ACC112 (cell line): ENCODE results near the gene CRY2.
"Not testable (repeated sequence)": the region's sequence is repeated elsewhere in the genome, so short reads cannot be mapped to it uniquely, and the experiment has no call there.

Experiments used
- H2AFZ ChIP-seq: fragments of 200-600 bp; sonication (generic); one replicate; pipeline ENCODE4 v1.6.0; 2017; ENCODE audit warnings: antibody characterized with exemption, low read length; ENCODE audit not compliant: unreplicated experiment
- H3K27ac ChIP-seq: fragments of 200-600 bp; sonication (generic); 2 replicates; pipeline ENCODE4 v1.5.1; 2014; ENCODE audit warnings: low read depth, mild to moderate bottlenecking, antibody characterized with exemption, low read length, moderate library complexity
- H3K27me3 ChIP-seq: fragments of 200-600 bp; sonication (generic); 2 replicates; pipeline ENCODE4 v1.6.1; 2014; ENCODE audit warnings: mild to moderate bottlenecking, antibody characterized with exemption, low read length, moderate library complexity, mixed read lengths; ENCODE audit not compliant: insufficient read depth
- H3K36me3 ChIP-seq: fragments of 200-600 bp; sonication (generic); 2 replicates; pipeline ENCODE4 v1.6.1; 2016; ENCODE audit warnings: mild to moderate bottlenecking, antibody characterized with exemption, low read length, moderate library complexity, mixed read lengths; ENCODE audit not compliant: insufficient read depth
- H3K4me1 ChIP-seq: fragments of 200-600 bp; sonication (generic); one replicate; pipeline ENCODE4 v1.6.1; 2016; ENCODE audit warnings: low read length, mixed read lengths; ENCODE audit not compliant: insufficient read depth, unreplicated experiment, control insufficient read depth
- H3K4me3 ChIP-seq: fragments of 200-600 bp; sonication (generic); 2 replicates; pipeline ENCODE4 v1.5.1; 2014; ENCODE audit warnings: mild to moderate bottlenecking, low read depth, low read length
- H3K79me2 ChIP-seq: fragments of 200-600 bp; sonication (generic); one replicate; pipeline ENCODE4 v1.6.0; 2016; ENCODE audit warnings: low read length; ENCODE audit not compliant: control insufficient read depth, unreplicated experiment, insufficient read depth

Gene CRY2

GRCh38 chr11:45806072-45806933, 41.0 kb upstream of the CRY2 start:
- no peak overlapping the region for H3K27ac ChIP-seq
- H3K27me3 ChIP-seq = no peaks in the 10 kb centered on the region
- H3K79me2 ChIP-seq = peaks cover 29% of the 10 kb centered on the region
- H3K36me3 ChIP-seq = peaks cover 6% of the 10 kb centered on the region; the same call in 1 of the 2 replicates
- no peak overlapping the region for H2AFZ ChIP-seq
- peak overlapping the region; percentile 90 for H3K4me3 ChIP-seq
- peaks cover 28% of the 10 kb centered on the region for H3K4me1 ChIP-seq

GRCh38 chr11:45806937-45807791, 40.1 kb upstream of the CRY2 start:
- H3K4me3 ChIP-seq = peak overlapping the region; percentile 90
- peaks cover 23% of the 10 kb centered on the region for H3K4me1 ChIP-seq
- no peak overlapping the region for H2AFZ ChIP-seq
- H3K36me3 ChIP-seq = peaks cover 9% of the 10 kb centered on the region; the same call in 1 of the 2 replicates
- H3K27ac ChIP-seq = no peak overlapping the region
- H3K79me2 ChIP-seq = peaks cover 29% of the 10 kb centered on the region
- no peaks in the 10 kb centered on the region for H3K27me3 ChIP-seq

- Histone ChIP-seq H3K4me3 (peak overlapping the region; percentile 90; the same call in 1 of the 2 replicates), H3K4me1 (peaks cover 22% of the 10 kb centered on the region), H3K27me3 (no peaks in the 10 kb centered on the region), H3K27ac (no peak overlapping the region), H3K36me3 (peaks cover 9% of the 10 kb centered on the region; the same call in 1 of the 2 replicates), H2AFZ (no peak overlapping the region), H3K79me2 (peaks cover 29% of the 10 kb centered on the region)
Measured at GRCh38 chr11:45807792-45808238, 39.5 kb upstream of the CRY2 start.

GRCh38 chr11:45808427-45808826, 38.8 kb upstream of the CRY2 start:
- not testable (repeated sequence) for H3K27ac ChIP-seq, H2AFZ ChIP-seq, H3K27me3 ChIP-seq, H3K4me3 ChIP-seq, H3K36me3 ChIP-seq
- H3K4me1 ChIP-seq = peaks cover 22% of the 10 kb centered on the region
- peaks cover 29% of the 10 kb centered on the region for H3K79me2 ChIP-seq

GRCh38 chr11:45809456-45810395, 37.5 kb upstream of the CRY2 start:
- H3K27me3 ChIP-seq = no peaks in the 10 kb centered on the region
- peaks cover 22% of the 10 kb centered on the region for H3K4me1 ChIP-seq
- peaks cover 9% of the 10 kb centered on the region; the same call in 1 of the 2 replicates for H3K36me3 ChIP-seq
- H3K79me2 ChIP-seq = peaks cover 29% of the 10 kb centered on the region
- no peak overlapping the region for H3K27ac ChIP-seq
- no peak overlapping the region for H2AFZ ChIP-seq
- no peak overlapping the region for H3K4me3 ChIP-seq

- Histone ChIP-seq H3K4me3 (no peak overlapping the region), H3K27me3 (no peaks in the 10 kb centered on the region), H3K79me2 (peaks cover 28% of the 10 kb centered on the region), H3K36me3 (peaks cover 9% of the 10 kb centered on the region; the same call in 1 of the 2 replicates), H3K27ac (no peak overlapping the region), H2AFZ (no peak overlapping the region), H3K4me1 (peaks cover 22% of the 10 kb centered on the region)
Measured at GRCh38 chr11:45810431-45811108, 36.7 kb upstream of the CRY2 start.

GRCh38 chr11:45811109-45811435, 36.2 kb upstream of the CRY2 start:
- Histone ChIP-seq H3K79me2 (peaks cover 23% of the 10 kb centered on the region), H3K4me3 (no peak overlapping the region), H3K27me3 (no peaks in the 10 kb centered on the region), H3K27ac (no peak overlapping the region), H3K4me1 (peaks cover 21% of the 10 kb centered on the region), H3K36me3 (peaks cover 9% of the 10 kb centered on the region; the same call in 1 of the 2 replicates), H2AFZ (no peak overlapping the region)

- H3K27ac ChIP-seq = no peak overlapping the region
- H2AFZ ChIP-seq = no peak overlapping the region
- H3K27me3 ChIP-seq = no peaks in the 10 kb centered on the region
- peaks cover 9% of the 10 kb centered on the region; the same call in 1 of the 2 replicates for H3K36me3 ChIP-seq
- no peak overlapping the region for H3K4me3 ChIP-seq
- H3K79me2 ChIP-seq = peaks cover 17% of the 10 kb centered on the region
- peaks cover 14% of the 10 kb centered on the region for H3K4me1 ChIP-seq
Measured at GRCh38 chr11:45811571-45812290, 35.5 kb upstream of the CRY2 start.
